ENCODE measurements around the gene PEX26.

- TF ChIP-seq, protein P1, sequence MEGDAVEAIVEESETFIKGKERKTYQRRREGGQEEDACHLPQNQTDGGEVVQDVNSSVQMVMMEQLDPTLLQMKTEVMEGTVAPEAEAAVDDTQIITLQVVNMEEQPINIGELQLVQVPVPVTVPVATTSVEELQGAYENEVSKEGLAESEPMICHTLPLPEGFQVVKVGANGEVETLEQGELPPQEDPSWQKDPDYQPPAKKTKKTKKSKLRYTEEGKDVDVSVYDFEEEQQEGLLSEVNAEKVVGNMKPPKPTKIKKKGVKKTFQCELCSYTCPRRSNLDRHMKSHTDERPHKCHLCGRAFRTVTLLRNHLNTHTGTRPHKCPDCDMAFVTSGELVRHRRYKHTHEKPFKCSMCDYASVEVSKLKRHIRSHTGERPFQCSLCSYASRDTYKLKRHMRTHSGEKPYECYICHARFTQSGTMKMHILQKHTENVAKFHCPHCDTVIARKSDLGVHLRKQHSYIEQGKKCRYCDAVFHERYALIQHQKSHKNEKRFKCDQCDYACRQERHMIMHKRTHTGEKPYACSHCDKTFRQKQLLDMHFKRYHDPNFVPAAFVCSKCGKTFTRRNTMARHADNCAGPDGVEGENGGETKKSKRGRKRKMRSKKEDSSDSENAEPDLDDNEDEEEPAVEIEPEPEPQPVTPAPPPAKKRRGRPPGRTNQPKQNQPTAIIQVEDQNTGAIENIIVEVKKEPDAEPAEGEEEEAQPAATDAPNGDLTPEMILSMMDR (conservative IDR thresholded peaks at IDR 0.05; ENCODE audit: low read length), result no peak
- TF ChIP-seq EZH2phosphoT487 (IDR thresholded peaks at IDR 0.05; ENCODE audit: borderline replicate concordance), result no peak
Measured at GRCh38 chr22:18042685-18043084, 35.1 kb upstream of the PEX26 start.
